Activated naive CD4-positive, alpha-beta T cell treated with anti-CD3 and anti-CD28 coated beads for 36 hours (primary cell): ENCODE results near the gene STK32B. TPM values are rescaled to one million over a fixed set of nuclear protein-coding genes. Genes with fewer than 3 reads are reported as not detected.

Experiments
- CTCF ChIA-PET: fragments of 350-600 bp; sonication (Branson Sonifier 250); formaldehyde crosslinking; loops from one replicate; lab custom pipeline; 2021; ENCODE audit warnings: antibody characterized with exemption; lab: Charles Lee
- DNase-seq: peaks from one replicate; pipeline ENCODE4 v3.0.0-alpha.2; 2020
- H3K27ac Mint-ChIP-seq: one replicate; pipeline ENCODE4 v1.8.0; 2021; ENCODE audit warnings: mild to moderate bottlenecking, mixed read lengths
- H3K27me3 Mint-ChIP-seq: one replicate; pipeline ENCODE4 v1.8.0; 2021; ENCODE audit warnings: low read depth, mixed read lengths
- H3K36me3 Mint-ChIP-seq: one replicate; pipeline ENCODE4 v1.8.0; 2021; ENCODE audit warnings: low read depth, mixed read lengths
- H3K4me1 Mint-ChIP-seq: one replicate; pipeline ENCODE4 v1.8.0; 2021; ENCODE audit warnings: low read depth, mixed read lengths
- H3K4me3 Mint-ChIP-seq: one replicate; pipeline ENCODE4 v1.8.0; 2021; ENCODE audit warnings: mild to moderate bottlenecking, moderate library complexity, mixed read lengths
- H3K9me3 Mint-ChIP-seq: one replicate; pipeline ENCODE4 v1.8.0; 2021; ENCODE audit warnings: mixed read lengths
- intact Hi-C: fragments of 100-400 bp; cut with micrococcal nuclease; formaldehyde crosslinking; loops from one replicate; pipeline ENCODE4 v1.15.1; 2023
- total RNA-seq, 2 experiments: library from RNA; stranded (reverse); gene quantifications; one replicate each; pipeline ENCODE4 v1.2.3, GENCODE V29; 2021

STK32B gene
- total RNA-seq, 2 experiments from 2014 or later: not detected

DNA sequence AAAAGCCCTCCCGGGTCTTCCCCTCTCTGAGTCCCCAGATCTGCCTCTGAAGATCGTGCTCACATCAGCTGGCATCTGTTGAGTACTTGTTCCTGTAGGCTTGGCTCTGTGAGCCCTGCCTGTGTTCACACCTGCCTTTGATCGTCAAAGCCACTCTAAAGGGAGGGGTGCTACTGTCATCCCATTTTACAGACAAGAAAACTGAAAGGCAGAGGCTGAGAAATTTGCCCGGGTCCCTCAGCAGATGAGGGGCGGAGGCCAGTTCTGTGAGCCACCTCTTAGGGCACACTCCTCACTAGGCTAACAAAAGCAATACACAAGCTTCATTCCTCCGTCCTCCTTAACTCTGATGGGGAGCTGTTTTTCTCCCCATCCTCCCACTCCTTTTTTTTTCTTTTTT is 32.7 kb upstream of the STK32B start:
- Mint-ChIP-seq H3K27me3 (peaks cover 17% of the 10 kb centered on the region), H3K36me3 (no peaks in the 10 kb centered on the region), H3K27ac (no peak overlapping the region), H3K9me3 (no peaks in the 10 kb centered on the region), H3K4me1 (no peaks in the 10 kb centered on the region), H3K4me3 (no peak overlapping the region)
- intact Hi-C loops: no loop called here
- DNase-seq: no peak
- CTCF ChIA-PET: interaction anchor here (0.6 kb wide), 1 partner anchor 194 kb away, joined by 3 read pairs; no protein-coding TSS in a partner anchor

DNA sequence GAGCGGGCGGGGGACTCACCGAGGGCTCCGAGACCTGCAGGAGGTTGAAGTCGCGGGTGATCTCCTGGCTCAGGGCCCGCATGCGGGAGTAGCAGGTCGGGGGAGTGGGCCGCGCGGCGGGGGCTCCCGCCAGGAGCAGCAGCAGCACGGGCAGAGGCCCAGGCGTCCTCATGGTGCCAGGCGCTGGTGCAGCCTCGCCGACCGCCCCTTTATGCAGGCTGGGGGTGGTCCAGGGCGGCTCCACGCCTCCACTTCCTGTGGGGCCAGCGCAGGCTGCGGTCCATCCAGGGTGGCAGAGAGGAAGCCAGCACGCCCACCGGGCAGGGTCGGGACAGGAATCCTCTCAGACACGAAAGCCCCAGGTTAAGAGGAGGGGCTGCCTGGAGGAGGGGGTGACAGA is 32.0 kb upstream of the STK32B start, which contains the start of gene CYTL1:
TSS of gene CYTL1 (minus strand) at position 185 of the 400 bp plus-strand sequence. CDS start at position 172, 13 bp downstream.
- Mint-ChIP-seq H3K4me3 (no peak within 1 kb of the TSS), H3K27ac (no peak within 1 kb of the TSS)
- DNase-seq: no peak

DNA sequence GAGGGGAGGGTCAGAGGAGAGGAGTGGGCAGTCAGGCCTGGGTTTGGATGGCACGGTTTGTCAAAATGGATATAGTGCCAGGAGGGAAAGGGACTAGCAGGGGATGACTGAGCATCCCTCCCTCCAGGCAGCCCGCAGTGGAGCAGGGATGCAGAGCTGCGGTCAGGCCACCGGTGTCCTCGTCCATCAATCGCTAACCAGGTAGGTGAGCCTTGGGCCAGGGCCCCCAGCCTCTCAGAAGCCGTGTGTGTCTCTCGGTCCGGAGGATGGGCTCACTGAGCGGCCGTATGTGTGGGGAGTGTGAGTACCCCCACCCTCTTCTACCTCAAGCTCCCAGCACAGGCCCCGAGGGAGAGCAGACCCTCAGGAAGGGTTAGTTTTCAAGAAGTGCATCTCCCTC is 31.5 kb upstream of the STK32B start:
- Mint-ChIP-seq H3K4me1 (no peaks in the 10 kb centered on the region), H3K9me3 (no peaks in the 10 kb centered on the region), H3K27me3 (peaks cover 14% of the 10 kb centered on the region), H3K4me3 (no peak overlapping the region), H3K27ac (no peak overlapping the region), H3K36me3 (no peaks in the 10 kb centered on the region)
- CTCF ChIA-PET: no interaction called here
- intact Hi-C loops: no loop called here
- no peak for DNase-seq

More for the DNA sequence above, 32.0 kb upstream of the STK32B start, which contains the start of gene CYTL1:
- Mint-ChIP-seq H3K9me3 (no peaks in the 10 kb centered on the region), H3K27me3 (peaks cover 16% of the 10 kb centered on the region), H3K36me3 (no peaks in the 10 kb centered on the region), H3K4me1 (no peaks in the 10 kb centered on the region)
- intact Hi-C loops: no loop called here
- CTCF ChIA-PET: no interaction called here

GRCh38 chr4:5020341-5020740 is 30.9 kb upstream of the STK32B start:
- no peaks in the 10 kb centered on the region for H3K36me3 Mint-ChIP-seq
- H3K9me3 Mint-ChIP-seq: no peaks in the 10 kb centered on the region
- intact Hi-C loops: no loop called here
- no peaks in the 10 kb centered on the region for H3K4me1 Mint-ChIP-seq
- CTCF ChIA-PET: no interaction called here
- no peak overlapping the region for H3K4me3 Mint-ChIP-seq
- no peak for DNase-seq
- no peak overlapping the region for H3K27ac Mint-ChIP-seq
- H3K27me3 Mint-ChIP-seq: peaks cover 14% of the 10 kb centered on the region

DNA sequence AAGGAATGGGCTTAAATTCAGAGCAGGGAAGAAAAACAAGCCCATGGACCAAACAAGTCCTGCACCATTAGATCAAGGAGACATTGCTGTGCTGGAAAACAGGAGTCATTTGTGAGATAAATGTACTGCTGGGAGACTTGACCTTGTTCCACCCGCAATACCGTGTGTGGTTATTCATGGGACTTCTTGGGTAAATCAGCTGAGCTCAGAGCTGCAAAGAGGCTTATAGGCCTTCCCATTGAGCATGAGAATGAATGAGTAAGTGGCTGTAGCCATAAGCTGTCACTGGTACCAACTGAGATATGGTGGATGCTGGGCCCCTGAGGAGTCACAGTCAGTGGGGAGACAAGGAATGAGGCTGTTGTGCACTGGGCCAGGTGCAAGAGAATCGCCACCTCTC is 29.7 kb upstream of the STK32B start:
- Mint-ChIP-seq H3K9me3 (no peaks in the 10 kb centered on the region), H3K36me3 (no peaks in the 10 kb centered on the region), H3K4me1 (no peaks in the 10 kb centered on the region), H3K4me3 (no peak overlapping the region), H3K27ac (no peak overlapping the region), H3K27me3 (peaks cover 18% of the 10 kb centered on the region)
- CTCF ChIA-PET: no interaction called here
- intact Hi-C loops: no loop called here
- no peak for DNase-seq

- no peaks in the 10 kb centered on the region for H3K4me1 Mint-ChIP-seq
- H3K36me3 Mint-ChIP-seq: no peaks in the 10 kb centered on the region
- intact Hi-C loops: no loop called here
- H3K9me3 Mint-ChIP-seq: no peaks in the 10 kb centered on the region
- CTCF ChIA-PET: no interaction called here
- peaks cover 7% of the 10 kb centered on the region for H3K27me3 Mint-ChIP-seq
- no peak for DNase-seq
- no peak overlapping the region for H3K27ac Mint-ChIP-seq
- H3K4me3 Mint-ChIP-seq: no peak overlapping the region
Measured at GRCh38 chr4:5024673-5025072, 26.6 kb upstream of the STK32B start.

- DNase-seq: no peak
- CTCF ChIA-PET: no interaction called here
- peaks cover 5% of the 10 kb centered on the region for H3K27me3 Mint-ChIP-seq
- intact Hi-C loops: no loop called here
- no peak overlapping the region for H3K27ac Mint-ChIP-seq
- no peaks in the 10 kb centered on the region for H3K36me3 Mint-ChIP-seq
- no peaks in the 10 kb centered on the region for H3K9me3 Mint-ChIP-seq
- H3K4me3 Mint-ChIP-seq: no peak overlapping the region
- H3K4me1 Mint-ChIP-seq: no peaks in the 10 kb centered on the region
Measured at GRCh38 chr4:5026371-5026770, 24.9 kb upstream of the STK32B start.

- intact Hi-C loops: no loop called here
- Mint-ChIP-seq H3K27me3 (peaks cover 5% of the 10 kb centered on the region), H3K4me1 (no peaks in the 10 kb centered on the region), H3K9me3 (no peaks in the 10 kb centered on the region), H3K27ac (no peak overlapping the region), H3K36me3 (no peaks in the 10 kb centered on the region), H3K4me3 (no peak overlapping the region)
- DNase-seq: no peak
- CTCF ChIA-PET: no interaction called here
Measured at GRCh38 chr4:5027346-5027745, 23.9 kb upstream of the STK32B start.

DNA sequence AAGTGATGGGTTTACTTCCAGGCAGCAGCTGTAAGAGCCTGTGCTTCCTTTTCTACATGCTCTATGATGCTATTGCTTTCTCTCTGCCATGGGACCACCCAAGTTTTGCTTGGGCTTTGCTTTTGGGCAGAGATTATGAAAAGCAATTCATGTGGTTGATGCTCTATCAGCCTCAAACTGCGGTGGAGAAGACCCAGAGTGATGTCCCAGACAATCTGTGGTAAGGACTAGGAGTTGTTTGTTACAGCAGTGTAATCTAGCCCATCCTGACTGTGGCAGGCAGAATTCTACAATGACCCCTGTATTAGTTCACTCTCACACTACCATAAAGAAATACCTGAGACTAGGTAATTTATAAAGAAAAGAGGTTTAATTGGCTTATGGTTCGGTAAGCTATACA is 22.8 kb upstream of the STK32B start:
- CTCF ChIA-PET: no interaction called here
- DNase-seq: no peak
- Mint-ChIP-seq H3K36me3 (no peaks in the 10 kb centered on the region), H3K27me3 (peaks cover 5% of the 10 kb centered on the region), H3K27ac (no peak overlapping the region), H3K4me1 (peaks cover 3% of the 10 kb centered on the region), H3K4me3 (no peak overlapping the region), H3K9me3 (no peaks in the 10 kb centered on the region)
- intact Hi-C loops: no loop called here

- peaks cover 8% of the 10 kb centered on the region for H3K4me1 Mint-ChIP-seq
- intact Hi-C loops: no loop called here
- CTCF ChIA-PET: no interaction called here
- no peaks in the 10 kb centered on the region for H3K9me3 Mint-ChIP-seq
- H3K27ac Mint-ChIP-seq: no peak overlapping the region
- peaks cover 5% of the 10 kb centered on the region for H3K27me3 Mint-ChIP-seq
- H3K4me3 Mint-ChIP-seq: no peak overlapping the region
- no peak for DNase-seq
- H3K36me3 Mint-ChIP-seq: no peaks in the 10 kb centered on the region
Measured at GRCh38 chr4:5029447-5029846, 21.8 kb upstream of the STK32B start.

GRCh38 chr4:5030221-5030620 is 21.1 kb upstream of the STK32B start:
- intact Hi-C loops: no loop called here
- no peak for DNase-seq
- H3K36me3 Mint-ChIP-seq: no peaks in the 10 kb centered on the region
- peaks cover 5% of the 10 kb centered on the region for H3K27me3 Mint-ChIP-seq
- no peaks in the 10 kb centered on the region for H3K9me3 Mint-ChIP-seq
- H3K4me1 Mint-ChIP-seq: peaks cover 8% of the 10 kb centered on the region
- H3K4me3 Mint-ChIP-seq: no peak overlapping the region
- CTCF ChIA-PET: interaction anchor here (0.6 to 1.0 kb wide), 3 partner anchors 23 to 218 kb away, joined by 3 read pairs; no protein-coding TSS in a partner anchor
- no peak overlapping the region for H3K27ac Mint-ChIP-seq

GRCh38 chr4:5030927-5031326 is 20.4 kb upstream of the STK32B start:
- CTCF ChIA-PET: interaction anchor here (0.6 to 1.0 kb wide), 3 partner anchors 23 to 648 kb away, joined by 3 to 4 read pairs (median 3); no protein-coding TSS in a partner anchor
- no peak overlapping the region for H3K4me3 Mint-ChIP-seq
- no peak for DNase-seq
- H3K27ac Mint-ChIP-seq: no peak overlapping the region
- H3K36me3 Mint-ChIP-seq: no peaks in the 10 kb centered on the region
- H3K9me3 Mint-ChIP-seq: no peaks in the 10 kb centered on the region
- H3K27me3 Mint-ChIP-seq: peaks cover 3% of the 10 kb centered on the region
- H3K4me1 Mint-ChIP-seq: peaks cover 8% of the 10 kb centered on the region
- intact Hi-C loops: no loop called here

DNA sequence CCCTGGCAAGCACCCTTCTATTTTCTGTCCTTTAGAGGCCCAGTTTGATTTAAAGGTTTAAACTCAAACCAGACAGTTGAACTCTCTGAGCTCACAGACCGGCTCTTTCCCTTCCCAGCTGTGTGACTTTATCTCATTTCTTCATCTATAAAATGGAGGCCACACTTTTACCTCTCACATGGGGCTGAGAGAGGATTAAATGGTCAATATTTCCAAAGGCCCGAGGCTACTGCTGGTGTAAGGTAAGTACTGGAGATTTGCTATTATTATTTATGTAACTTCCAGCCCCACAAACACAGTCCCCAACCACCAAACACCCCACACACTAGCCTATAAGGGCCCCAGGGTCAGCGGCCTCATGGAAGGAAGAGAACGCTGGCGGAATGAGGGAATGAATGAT is 18.5 kb upstream of the STK32B start:
- peaks cover 8% of the 10 kb centered on the region for H3K4me1 Mint-ChIP-seq
- no peak for DNase-seq
- H3K27me3 Mint-ChIP-seq: no peaks in the 10 kb centered on the region
- no peak overlapping the region for H3K4me3 Mint-ChIP-seq
- no peaks in the 10 kb centered on the region for H3K36me3 Mint-ChIP-seq
- intact Hi-C loops: no loop called here
- CTCF ChIA-PET: interaction anchor here (0.6 kb wide), 1 partner anchor 36 kb away, joined by 3 read pairs; no protein-coding TSS in a partner anchor
- H3K9me3 Mint-ChIP-seq: no peaks in the 10 kb centered on the region
- H3K27ac Mint-ChIP-seq: no peak overlapping the region
